ENCODE results near the gene ENPP3. TPM values are rescaled to one million over a fixed set of nuclear protein-coding genes. Genes with fewer than 3 reads are reported as not detected.

Gene ENPP3
- total and polyA plus RNA-seq, 2 experiments from 2014 or later, result not detected

- no peaks in the 10 kb centered on the region for H3K4me1 ChIP-seq (ENCODE audit: insufficient read depth)
- H3K4me2 ChIP-seq, result no peak overlapping the region
- Mint-ChIP-seq H3K36me3 (ENCODE audit: low read depth) (peaks cover 30% of the 10 kb centered on the region; the same call in 2 of the 3 replicates), H3K9me3 (no peaks in the 10 kb centered on the region), H3K4me3 (no peak overlapping the region), H3K27ac (no peak overlapping the region), H3K27me3 (ENCODE audit: insufficient read depth, low read depth, poor library complexity) (no peaks in the 10 kb centered on the region), H3K4me1 (no peaks in the 10 kb centered on the region)
- H3K4me3 ChIP-seq, result no peak overlapping the region
- no peak overlapping the region for H2AFZ ChIP-seq
- TF ChIP-seq EZH2phosphoT487 (IDR thresholded peaks at IDR 0.05; ENCODE audit: unreplicated experiment) (no peak), NANOG (IDR thresholded peaks at IDR 0.05; ENCODE audit: borderline replicate concordance) (no peak), ETS1 (IDR thresholded peaks at IDR 0.05) (no peak), CTCF (conservative IDR thresholded peaks at IDR 0.05; ENCODE audit: low read depth in 2 of 2) (no peak), ZNF114 (CRISPR knock-in tag; IDR thresholded peaks at IDR 0.05) (no peak), POLR2AphosphoS5 (IDR thresholded peaks at IDR 0.05; ENCODE audit: low read depth) (no peak), REST (IDR thresholded peaks at IDR 0.05; ENCODE audit: unreplicated experiment) (no peak)
- H3K36me3 ChIP-seq (ENCODE audit: insufficient read depth), result no peaks in the 10 kb centered on the region; the same call in 1 of the 2 replicates
- no peak for ATAC-seq
- H3K79me2 ChIP-seq (replicated peaks; ENCODE audit: insufficient read depth), result no peaks in the 10 kb centered on the region
- no peaks in the 10 kb centered on the region for H3F3A ChIP-seq (replicated peaks; ENCODE audit: low read depth)
- no peaks in the 10 kb centered on the region for H3K27me3 ChIP-seq (ENCODE audit: insufficient read depth)
- no peaks in the 10 kb centered on the region for H4K20me1 ChIP-seq (replicated peaks; ENCODE audit: insufficient read depth)
- no peak for DNase-seq (ENCODE audit: low spot score)
- H3K27ac ChIP-seq (ENCODE audit: low read depth), result no peak overlapping the region
- H3K9me2 ChIP-seq (ENCODE audit: insufficient read depth), result no peaks in the 10 kb centered on the region
Observed at GRCh38 chr6:131588643-131589042, 48.5 kb upstream of the ENPP3 start.

GRCh38 chr6:131592935-131593334 lies 44.2 kb upstream of the ENPP3 start:
- Histone ChIP-seq H3K4me1 (ENCODE audit: insufficient read depth) (no peaks in the 10 kb centered on the region), H3K27me3 (ENCODE audit: insufficient read depth) (no peaks in the 10 kb centered on the region), H3K9me2 (ENCODE audit: insufficient read depth) (no peaks in the 10 kb centered on the region), H2AFZ (no peak overlapping the region), H4K20me1 (replicated peaks; ENCODE audit: insufficient read depth) (no peaks in the 10 kb centered on the region), H3K4me2 (no peak overlapping the region), H3K36me3 (ENCODE audit: insufficient read depth) (peaks cover 22% of the 10 kb centered on the region), H3K79me2 (replicated peaks; ENCODE audit: insufficient read depth) (no peaks in the 10 kb centered on the region), H3F3A (replicated peaks; ENCODE audit: low read depth) (no peaks in the 10 kb centered on the region), H3K4me3 (no peak overlapping the region), H3K27ac (ENCODE audit: low read depth) (no peak overlapping the region)
- H3K27me3 Mint-ChIP-seq (ENCODE audit: insufficient read depth, low read depth, poor library complexity), result no peaks in the 10 kb centered on the region
- H3K9me3 Mint-ChIP-seq, result no peaks in the 10 kb centered on the region
- H3K27ac Mint-ChIP-seq, result no peak overlapping the region
- ATAC-seq, result no peak
- peaks cover 45% of the 10 kb centered on the region for H3K36me3 Mint-ChIP-seq (ENCODE audit: low read depth)
- TF ChIP-seq NANOG (IDR thresholded peaks at IDR 0.05; ENCODE audit: borderline replicate concordance), result no peak
- TF ChIP-seq ZNF114 (CRISPR knock-in tag; IDR thresholded peaks at IDR 0.05), result no peak
- no peak for TF ChIP-seq STAT1 (IDR thresholded peaks at IDR 0.05; ENCODE audit: unreplicated experiment)
- TF ChIP-seq CREB1 (CRISPR knock-in tag; IDR thresholded peaks at IDR 0.05; ENCODE audit: low read depth), result no peak
- no peak for TF ChIP-seq ETS1 (IDR thresholded peaks at IDR 0.05)
- H3K4me1 Mint-ChIP-seq, result no peaks in the 10 kb centered on the region
- no peak for DNase-seq (ENCODE audit: low spot score)
- no peak overlapping the region for H3K4me3 Mint-ChIP-seq
